ENCODE measurements around the gene HAPLN1. TPM values are rescaled to one million over a fixed set of nuclear protein-coding genes. Genes with fewer than 3 reads are reported as not detected.

Gene HAPLN1
- polyA plus RNA-seq, 1 donor: 5.0 TPM

DNA sequence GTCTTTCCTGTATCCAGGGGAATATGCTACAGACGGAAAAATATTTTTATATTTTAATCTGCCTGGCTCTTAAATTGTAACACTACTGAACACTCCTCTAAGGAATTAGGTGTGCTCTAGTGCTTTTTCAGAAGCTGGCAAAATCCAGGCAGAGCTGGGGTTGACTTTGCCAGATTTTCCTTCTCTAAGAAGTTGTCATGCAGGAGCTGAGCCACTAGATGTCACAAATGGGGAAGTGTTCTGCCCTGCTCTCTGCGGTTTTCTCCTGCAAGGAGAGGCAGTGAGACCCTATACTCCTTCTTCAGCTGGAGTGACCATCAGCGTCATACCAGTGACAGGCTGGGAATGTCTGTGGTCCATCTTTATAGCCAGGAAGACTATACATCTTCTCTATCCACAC is 112.5 kb downstream of the HAPLN1 start:
- peak; percentile 14 to 15 for DNase-seq
- no peaks in the 10 kb centered on the region for H3K36me3 ChIP-seq (ENCODE audit: control insufficient read depth, insufficient read depth, low read length)
- no peaks in the 10 kb centered on the region for H3K27me3 ChIP-seq (ENCODE audit: control insufficient read depth, insufficient read depth, low read length)
- WGBS (ENCODE audit: insufficient coverage, low lambda C conversion rate): 0% methylated on average over 1 of the region's 3 CpGs
- no peak overlapping the region for H3K27ac ChIP-seq (ENCODE audit: low read length)
- H3K4me1 ChIP-seq (ENCODE audit: control insufficient read depth, insufficient read depth, low read length): no peaks in the 10 kb centered on the region
- no peak overlapping the region for H3K4me3 ChIP-seq (ENCODE audit: low read length)
- H3K9me3 ChIP-seq (ENCODE audit: control insufficient read depth, low read depth, low read length): no peaks in the 10 kb centered on the region

DNA sequence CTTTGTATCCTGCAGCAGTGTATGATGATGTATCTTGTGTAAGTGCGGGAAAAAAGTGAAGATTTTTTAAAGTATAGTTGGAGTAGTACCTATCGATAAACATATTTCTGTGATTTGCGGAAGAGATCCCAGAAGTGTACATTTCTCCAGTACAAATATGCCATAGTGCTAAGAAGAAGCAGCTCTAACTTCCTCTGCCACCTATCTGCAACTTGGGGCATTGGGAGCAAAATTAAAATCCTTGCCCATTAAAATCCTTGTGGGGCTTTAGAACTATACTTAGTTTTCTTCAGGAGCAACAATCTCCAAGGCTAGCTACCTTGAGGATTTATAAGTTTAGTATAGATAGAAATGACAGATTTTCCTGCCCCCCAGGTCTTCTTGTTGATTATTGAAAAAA is 125.4 kb downstream of the HAPLN1 start:
- Histone ChIP-seq H3K27me3 (ENCODE audit: control insufficient read depth, insufficient read depth, low read length) (no peaks in the 10 kb centered on the region), H3K4me1 (ENCODE audit: control insufficient read depth, insufficient read depth, low read length) (no peaks in the 10 kb centered on the region), H3K36me3 (ENCODE audit: control insufficient read depth, insufficient read depth, low read length) (no peaks in the 10 kb centered on the region), H3K4me3 (ENCODE audit: low read length) (no peak overlapping the region), H3K9me3 (ENCODE audit: control insufficient read depth, low read depth, low read length) (no peaks in the 10 kb centered on the region), H3K27ac (ENCODE audit: low read length) (no peak overlapping the region)
- DNase-seq: no peak
- WGBS (ENCODE audit: insufficient coverage, low lambda C conversion rate): 93% methylated on average over 2 of the region's 3 CpGs

DNA sequence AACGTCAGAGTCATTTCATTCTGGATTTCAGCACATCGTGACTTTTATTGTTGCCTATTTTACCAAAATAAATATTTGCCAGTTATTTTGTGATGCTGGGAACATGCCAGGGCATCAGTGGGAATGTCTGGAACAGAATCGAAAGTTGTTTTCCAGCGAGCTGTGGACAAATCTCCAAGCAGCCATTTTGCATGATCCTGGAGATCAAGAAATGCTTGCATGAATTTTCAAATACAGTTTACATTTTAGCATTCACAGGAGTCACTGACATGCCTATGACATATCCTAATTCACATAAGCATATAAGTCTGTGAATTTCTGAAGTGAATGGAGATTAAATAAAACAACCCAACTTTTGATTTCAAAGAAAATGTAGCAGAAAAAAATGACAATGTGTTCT is 129.7 kb downstream of the HAPLN1 start:
- DNase-seq: no peak
- Histone ChIP-seq H3K36me3 (ENCODE audit: control insufficient read depth, insufficient read depth, low read length) (no peaks in the 10 kb centered on the region), H3K4me1 (ENCODE audit: control insufficient read depth, insufficient read depth, low read length) (no peaks in the 10 kb centered on the region), H3K4me3 (ENCODE audit: low read length) (no peak overlapping the region), H3K27ac (ENCODE audit: low read length) (no peak overlapping the region), H3K27me3 (ENCODE audit: control insufficient read depth, insufficient read depth, low read length) (peaks cover 2% of the 10 kb centered on the region), H3K9me3 (ENCODE audit: control insufficient read depth, low read depth, low read length) (no peaks in the 10 kb centered on the region)
- WGBS (ENCODE audit: insufficient coverage, low lambda C conversion rate): no CpG with 5 or more reads among the region's 4 CpGs

DNA sequence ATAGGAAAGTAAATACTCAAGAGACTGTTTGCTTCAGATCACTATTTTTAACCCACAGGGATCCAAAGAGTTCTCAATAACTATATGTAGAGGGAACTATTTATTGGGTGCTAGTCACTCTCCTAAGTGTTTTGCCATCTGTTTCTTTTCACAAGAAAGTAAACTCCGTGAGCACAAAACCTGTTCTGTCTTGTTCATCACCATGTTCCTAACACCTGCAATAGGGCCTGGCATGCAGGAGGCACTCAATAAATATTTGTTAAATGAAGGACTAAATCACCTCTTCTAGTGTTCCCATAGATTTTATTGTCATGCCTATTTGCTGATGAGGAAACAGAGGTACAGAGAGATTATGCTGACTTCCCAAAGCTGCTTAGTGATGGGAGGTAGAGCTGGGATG is 130.9 kb downstream of the HAPLN1 start:
- Histone ChIP-seq H3K4me3 (ENCODE audit: low read length) (no peak overlapping the region), H3K36me3 (ENCODE audit: control insufficient read depth, insufficient read depth, low read length) (no peaks in the 10 kb centered on the region), H3K4me1 (ENCODE audit: control insufficient read depth, insufficient read depth, low read length) (no peaks in the 10 kb centered on the region), H3K27ac (ENCODE audit: low read length) (no peak overlapping the region), H3K9me3 (ENCODE audit: control insufficient read depth, low read depth, low read length) (no peaks in the 10 kb centered on the region), H3K27me3 (ENCODE audit: control insufficient read depth, insufficient read depth, low read length) (peaks cover 2% of the 10 kb centered on the region)
- DNase-seq: no peak
- WGBS (ENCODE audit: insufficient coverage, low lambda C conversion rate): 56% methylated on average over 1 of the region's 1 CpG

Other genes with a start within 250 kb of the HAPLN1 start
- gene VCAN, start 249.1 kb downstream of the HAPLN1 start, polyA plus RNA-seq: 82.7 TPM

All from large intestine (tissue), 3 donors.